HepG2 (cell line): ENCODE results near the gene HSD11B1L. TPM values are rescaled to one million over a fixed set of nuclear protein-coding genes. Genes with fewer than 3 reads are reported as not detected.

Source experiments
- ATF7 ChIP-seq, 2 experiments: fragments of 450-650 bp in 1 of 2; sonication (generic) in 1 of 2; formaldehyde crosslinking in 1 of 2; IDR thresholded peaks; 2 replicates each; pipeline versions ENCODE4 v1.4.0 to v1.6.1; 2016 to 2020; ENCODE audit warnings: antibody characterized with exemption in 1 of 2, mild to moderate bottlenecking in 1 of 2, missing genetic modification reagents in 1 of 2
- ESRRA ChIP-seq: sonication (generic); formaldehyde crosslinking; IDR thresholded peaks from 2 replicates; pipeline ENCODE4 v1.5.1; 2020; ENCODE audit warnings: mild to moderate bottlenecking, low read depth, missing genetic modification reagents
- FOXP1 ChIP-seq, 2 experiments: fragments of 450-650 bp in 1 of 2; IDR thresholded peaks; 2 replicates each; pipeline ENCODE4 v1.6.1; 2017 to 2018; ENCODE audit warnings: antibody characterized with exemption in 1 of 2
- KAT2B ChIP-seq: fragments of 150-350 bp; IDR thresholded peaks from 2 replicates; pipeline ENCODE4 v1.6.1; 2014; ENCODE audit warnings: low read depth, low read length, borderline replicate concordance
- MIER2 ChIP-seq: IDR thresholded peaks from 2 replicates; pipeline ENCODE4 v1.6.1; 2016; ENCODE audit warnings: missing biosample characterization, missing genetic modification reagents
- MIER3 ChIP-seq: IDR thresholded peaks from 2 replicates; pipeline ENCODE4 v1.6.1; 2016; ENCODE audit warnings: missing compliant biosample characterization, borderline replicate concordance
- MLX ChIP-seq: IDR thresholded peaks from 2 replicates; pipeline ENCODE4 v1.6.1; 2016
- PAX8 ChIP-seq: sonication (generic); formaldehyde crosslinking; IDR thresholded peaks from 2 replicates; pipeline ENCODE4 v1.8.0; 2022; ENCODE audit warnings: mild to moderate bottlenecking, missing genetic modification reagents, borderline replicate concordance
- RERE ChIP-seq: IDR thresholded peaks from 2 replicates; pipeline ENCODE4 v1.6.1; 2016; ENCODE audit warnings: low read depth, missing genetic modification reagents, missing compliant biosample characterization
- SRSF4 ChIP-seq: fragments of 200-400 bp; formaldehyde crosslinking; IDR thresholded peaks from one replicate; pipeline ENCODE4 v1.6.1; 2018; ENCODE audit warnings: mild to moderate bottlenecking, low read depth, low read length, moderate library complexity; ENCODE audit not compliant: poor library complexity, severe bottlenecking
- THRA ChIP-seq: sonication (generic); formaldehyde crosslinking; IDR thresholded peaks from 2 replicates; pipeline ENCODE4 v1.4.0; 2020; ENCODE audit warnings: missing genetic modification reagents, borderline replicate concordance
- ZMAT3 ChIP-seq: sonication (generic); formaldehyde crosslinking; conservative IDR thresholded peaks from 2 replicates; pipeline ENCODE4 v1.7.0; 2021; ENCODE audit warnings: missing genetic modification reagents
- ZNF337 ChIP-seq: sonication (generic); formaldehyde crosslinking; IDR thresholded peaks from 2 replicates; pipeline ENCODE4 v1.5.1; 2020; ENCODE audit warnings: missing genetic modification reagents, low read depth, mild to moderate bottlenecking, borderline replicate concordance
- ZNF34 ChIP-seq: sonication (generic); formaldehyde crosslinking; IDR thresholded peaks from 2 replicates; pipeline ENCODE4 v1.4.0; 2020; ENCODE audit warnings: mild to moderate bottlenecking, missing genetic modification reagents, borderline replicate concordance
- ZNF362 ChIP-seq: sonication (generic); formaldehyde crosslinking; IDR thresholded peaks from 2 replicates; pipeline ENCODE4 v1.4.0; 2020; ENCODE audit warnings: missing genetic modification reagents, mild to moderate bottlenecking, borderline replicate concordance
- ZNF512B ChIP-seq: sonication (generic); formaldehyde crosslinking; IDR thresholded peaks from 2 replicates; pipeline ENCODE4 v1.5.1; 2020; ENCODE audit warnings: missing genetic modification reagents, mild to moderate bottlenecking, borderline replicate concordance
- ZNF747 ChIP-seq: sonication (generic); formaldehyde crosslinking; IDR thresholded peaks from 2 replicates; pipeline ENCODE4 v1.8.1; 2023; ENCODE audit warnings: missing genetic modification reagents, mild to moderate bottlenecking, borderline replicate concordance
- polyA plus RNA-seq, 8 experiments: library from polyadenylated mRNA; depleted of rRNA in 3 of 8; stranded (reverse) in 7 of 8; unstranded in 1 of 8; fragments of >200 nt; fragmentation: Illumina TruSeq in 4 of 8; extraction: Trizol in 4 of 8; gene quantifications; 2 replicates each; pipeline versions ENCODE4 v1.2.1 to v1.2.3, GENCODE V29; 2011 to 2016; ENCODE audit warnings: low read depth in 4 of 8, missing spikeins in 1 of 8, mixed read lengths in 1 of 8; ENCODE audit not compliant: insufficient read depth in 1 of 8
- total RNA-seq, 5 experiments: library from RNA; depleted of rRNA; stranded (reverse); fragments of >200 nt; fragmentation: Illumina TruSeq; extraction: Trizol; gene quantifications; 2 replicates each; pipeline ENCODE4 v1.2.3, GENCODE V29; 2016; ENCODE audit warnings: low read depth in 1 of 5

Gene HSD11B1L
- total and polyA plus RNA-seq, 2 of the 13 experiments (the other 11 are each of a cell fraction or from before 2014, with no cell fraction given), result 2.8 to 3.9 TPM

GRCh38 chr19:5642204-5642603, 38.6 kb upstream of the HSD11B1L start (continued):
- no peak for TF ChIP-seq ZNF512B
- TF ChIP-seq SRSF4, result no peak
- no peak for TF ChIP-seq KAT2B
- TF ChIP-seq ATF7 (IDR thresholded peaks at IDR 0.05), result no peak
- TF ChIP-seq ATF7 (CRISPR knock-in tag; IDR thresholded peaks at IDR 0.05), result no peak
- no peak for TF ChIP-seq FOXP1 (IDR thresholded peaks at IDR 0.05)
- TF ChIP-seq FOXP1 (CRISPR knock-in tag; IDR thresholded peaks at IDR 0.05), result peak; percentile 63
- no peak for TF ChIP-seq MIER3 (CRISPR knock-in tag)
- no peak for TF ChIP-seq ZNF337 (CRISPR knock-in tag)
- no peak for TF ChIP-seq ZNF747
- no peak for TF ChIP-seq MIER2 (CRISPR knock-in tag)
- TF ChIP-seq MLX, result no peak
- TF ChIP-seq ZNF34, result no peak
- TF ChIP-seq ZNF362, result peak; percentile 75; the same call in 1 of the 2 replicates
- 0 out of 2 replicates have a peak, but pooled peaks have one; percentile 21 for TF ChIP-seq THRA (CRISPR knock-in tag)
- no peak for TF ChIP-seq ESRRA
- no peak for TF ChIP-seq PAX8 (CRISPR knock-in tag)
- no peak for TF ChIP-seq ZMAT3 (CRISPR knock-in tag)
- TF ChIP-seq RERE, result no peak
